Skeletal muscle cell (primary cell): ENCODE measurements around the gene ITGAX.
A peak's percentile ranks its signal among the peaks of the same experiment; 100 is the strongest.

Experiments
- DNase-seq: peaks from one replicate; pipeline ENCODE4 v3.0.0-alpha.2; 2010; ENCODE audit warnings: low read depth
- H3K4me3 ChIP-seq: 2 replicates; pipeline ENCODE4 v1.5.1; 2011; ENCODE audit warnings: low read depth, mild to moderate bottlenecking, control low read depth, low read length, moderate library complexity

Gene ITGAX

GRCh38 chr16:31428279-31428597 is 73.3 kb downstream of the ITGAX start, which contains the start of gene COX6A2:
Gene COX6A2, minus strand, starts transcription at chr16:31428360. Its CDS starts 35 bp downstream, at chr16:31428325.
- no peak for DNase-seq
- H3K4me3 ChIP-seq, result peak within 1 kb of the TSS; percentile 34

- H3K4me3 ChIP-seq, result no peak overlapping the region
- no peak for DNase-seq
Measured at GRCh38 chr16:31428638-31429247, 73.8 kb downstream of the ITGAX start.

GRCh38 chr16:31429314-31429713 is 74.3 kb downstream of the ITGAX start:
- H3K4me3 ChIP-seq, result no peak overlapping the region
- no peak for DNase-seq

GRCh38 chr16:31429796-31430195 is 74.8 kb downstream of the ITGAX start:
- DNase-seq, result no peak
- no peak overlapping the region for H3K4me3 ChIP-seq

GRCh38 chr16:31430380-31431052 is 75.5 kb downstream of the ITGAX start:
- DNase-seq, result no peak
- H3K4me3 ChIP-seq, result no peak overlapping the region
